MM.1S (cell line): ENCODE measurements around the gene LRRC63.

Experiments used
- DNase-seq: peaks from one replicate; pipeline ENCODE4 v3.0.0-alpha.2; 2015
- H2AFZ ChIP-seq: fragments of 300-600 bp; sonication (generic); 2 replicates; pipeline ENCODE4 v1.6.0; 2016; ENCODE audit warnings: antibody characterized with exemption, low read length
- H3F3A ChIP-seq: fragments of 300-600 bp; sonication (generic); 2 replicates; pipeline ENCODE4 v1.6.1; 2016; ENCODE audit warnings: mild to moderate bottlenecking, antibody characterized with exemption, low read length, moderate library complexity, mixed read lengths; ENCODE audit not compliant: insufficient read depth
- H3K27ac ChIP-seq: fragments of 300-600 bp; sonication (generic); 2 replicates; pipeline ENCODE4 v1.5.1; 2016; ENCODE audit warnings: mild to moderate bottlenecking, low read length
- H3K27me3 ChIP-seq: fragments of 300-600 bp; sonication (generic); replicated peaks from 2 replicates; pipeline ENCODE4 v1.6.0; 2016; ENCODE audit warnings: low read length; ENCODE audit not compliant: insufficient read depth
- H3K36me3 ChIP-seq: fragments of 300-600 bp; sonication (generic); replicated peaks from 2 replicates; pipeline ENCODE4 v1.6.1; 2016; ENCODE audit warnings: mild to moderate bottlenecking, low read length, mixed read lengths; ENCODE audit not compliant: insufficient read depth
- H3K4me1 ChIP-seq: fragments of 300-600 bp; sonication (generic); 2 replicates; pipeline ENCODE4 v1.6.1; 2016; ENCODE audit warnings: low read length, mixed read lengths
- H3K4me2 ChIP-seq: fragments of 300-600 bp; sonication (generic); 2 replicates; pipeline ENCODE4 v1.6.0; 2016; ENCODE audit warnings: low read depth, low read length
- H3K4me3 ChIP-seq: fragments of 300-600 bp; sonication (generic); 2 replicates; pipeline ENCODE4 v1.5.1; 2016; ENCODE audit warnings: low read length, mixed read lengths
- H3K79me2 ChIP-seq: fragments of 300-600 bp; sonication (generic); 2 replicates; pipeline ENCODE4 v1.6.1; 2016; ENCODE audit warnings: mixed run types, low read length, mixed read lengths
- H3K9ac ChIP-seq: fragments of 300-600 bp; sonication (generic); 2 replicates; pipeline ENCODE4 v1.6.1; 2016; ENCODE audit warnings: low read length, mixed read lengths
- H3K9me2 ChIP-seq: fragments of 300-600 bp; sonication (generic); replicated peaks from 2 replicates; pipeline ENCODE4 v1.6.1; 2016; ENCODE audit warnings: mild to moderate bottlenecking, low read length, mixed read lengths; ENCODE audit not compliant: insufficient read depth
- H3K9me3 ChIP-seq: fragments of 300-600 bp; sonication (generic); replicated peaks from 2 replicates; pipeline ENCODE4 v1.6.1; 2016; ENCODE audit warnings: mild to moderate bottlenecking, low read length, mixed read lengths; ENCODE audit not compliant: insufficient read depth
- H4K20me1 ChIP-seq: fragments of 300-600 bp; sonication (generic); 2 replicates; pipeline ENCODE4 v1.6.1; 2016; ENCODE audit warnings: mild to moderate bottlenecking, low read length, moderate library complexity, mixed read lengths; ENCODE audit not compliant: insufficient read depth
- EZH2 ChIP-seq: fragments of 300-600 bp; sonication (generic); optimal IDR thresholded peaks from 2 replicates; pipeline ENCODE3; 2017; ENCODE audit warnings: low read depth, mild to moderate bottlenecking, antibody characterized with exemption, low read length, mixed read lengths
- EZH2phosphoT487 ChIP-seq: fragments of 300-600 bp; sonication (generic); IDR thresholded peaks from 2 replicates; pipeline ENCODE4 v1.6.1; 2018; ENCODE audit warnings: antibody characterized with exemption, low read length
- TF ChIP-seq, protein P1 (sequence below): fragments of 300-600 bp; sonication (generic); IDR thresholded peaks from 2 replicates; pipeline ENCODE4 v1.5.1; 2016; ENCODE audit warnings: antibody characterized with exemption, low read length, mixed read lengths

LRRC63 gene

DNA sequence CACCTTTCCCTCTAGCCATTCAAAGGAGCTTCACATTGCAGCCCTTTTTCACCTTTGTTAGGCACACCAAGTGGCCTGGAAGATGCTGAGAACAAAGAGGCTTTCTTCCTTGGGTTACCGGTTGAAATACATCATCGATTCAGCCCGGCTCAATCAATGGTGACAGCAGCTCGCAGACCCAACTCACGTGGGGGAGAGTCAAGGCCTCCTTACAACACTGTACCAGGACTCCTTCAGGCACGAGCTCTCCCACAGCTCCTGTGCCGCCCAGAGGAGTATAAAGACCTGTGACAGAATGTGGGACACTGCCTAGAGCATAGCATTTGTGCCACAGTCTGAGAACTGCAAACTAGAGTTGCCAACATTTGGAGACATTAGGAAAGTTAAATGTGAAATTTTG lies 3.9 kb upstream of the LRRC63 start:
- H3K27me3 ChIP-seq, result no peaks in the 10 kb centered on the region
- H3K4me1 ChIP-seq, result peaks cover 12% of the 10 kb centered on the region
- H3K4me2 ChIP-seq, result no peak overlapping the region
- H3K4me3 ChIP-seq, result no peak overlapping the region
- H3F3A ChIP-seq, result peaks cover 10% of the 10 kb centered on the region; the same call in 1 of the 2 replicates
- H3K9me3 ChIP-seq, result no peaks in the 10 kb centered on the region
- no peaks in the 10 kb centered on the region for H3K9me2 ChIP-seq
- TF ChIP-seq EZH2phosphoT487, result no peak
- TF ChIP-seq, protein P1, sequence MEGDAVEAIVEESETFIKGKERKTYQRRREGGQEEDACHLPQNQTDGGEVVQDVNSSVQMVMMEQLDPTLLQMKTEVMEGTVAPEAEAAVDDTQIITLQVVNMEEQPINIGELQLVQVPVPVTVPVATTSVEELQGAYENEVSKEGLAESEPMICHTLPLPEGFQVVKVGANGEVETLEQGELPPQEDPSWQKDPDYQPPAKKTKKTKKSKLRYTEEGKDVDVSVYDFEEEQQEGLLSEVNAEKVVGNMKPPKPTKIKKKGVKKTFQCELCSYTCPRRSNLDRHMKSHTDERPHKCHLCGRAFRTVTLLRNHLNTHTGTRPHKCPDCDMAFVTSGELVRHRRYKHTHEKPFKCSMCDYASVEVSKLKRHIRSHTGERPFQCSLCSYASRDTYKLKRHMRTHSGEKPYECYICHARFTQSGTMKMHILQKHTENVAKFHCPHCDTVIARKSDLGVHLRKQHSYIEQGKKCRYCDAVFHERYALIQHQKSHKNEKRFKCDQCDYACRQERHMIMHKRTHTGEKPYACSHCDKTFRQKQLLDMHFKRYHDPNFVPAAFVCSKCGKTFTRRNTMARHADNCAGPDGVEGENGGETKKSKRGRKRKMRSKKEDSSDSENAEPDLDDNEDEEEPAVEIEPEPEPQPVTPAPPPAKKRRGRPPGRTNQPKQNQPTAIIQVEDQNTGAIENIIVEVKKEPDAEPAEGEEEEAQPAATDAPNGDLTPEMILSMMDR, result no peak
- no peak for TF ChIP-seq EZH2
- DNase-seq, result no peak
- no peaks in the 10 kb centered on the region for H4K20me1 ChIP-seq
- no peak overlapping the region for H3K9ac ChIP-seq
- peaks cover 10% of the 10 kb centered on the region; the same call in 1 of the 2 replicates for H3K79me2 ChIP-seq
- H3K27ac ChIP-seq, result no peak overlapping the region
- H2AFZ ChIP-seq, result no peak overlapping the region
- no peaks in the 10 kb centered on the region for H3K36me3 ChIP-seq

DNA sequence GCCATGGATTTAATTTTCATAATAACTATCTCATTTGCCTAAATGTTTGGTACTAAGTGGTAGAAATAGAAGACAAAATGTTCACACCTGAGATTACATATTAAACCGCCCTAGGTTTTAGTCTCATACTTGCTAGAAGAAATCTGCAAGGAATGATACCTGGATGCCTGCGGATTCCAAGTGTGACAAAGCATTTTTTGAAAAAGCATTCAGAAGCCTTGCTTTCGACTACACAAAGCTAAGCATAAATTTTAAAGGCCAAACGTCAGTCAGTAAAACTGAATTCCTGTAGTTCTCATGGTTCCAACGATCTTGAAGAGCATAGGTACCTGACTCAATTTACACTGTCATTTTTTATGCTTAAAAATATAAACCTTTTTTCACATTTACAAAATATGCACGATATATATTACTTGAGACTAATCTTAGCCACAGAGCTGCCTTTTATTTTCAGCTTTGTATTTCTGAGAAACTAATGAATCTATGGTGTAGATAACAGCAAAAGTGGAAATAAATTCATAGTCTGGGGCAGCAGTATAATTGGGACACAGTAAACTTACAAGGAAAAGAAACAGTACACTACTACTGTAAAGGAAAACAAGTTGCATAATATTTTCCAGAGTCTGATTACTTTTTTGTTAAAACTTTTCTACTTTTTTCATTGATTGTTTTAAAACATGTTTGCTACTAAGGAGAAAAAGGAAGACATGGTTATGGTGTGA lies 1.2 kb upstream of the LRRC63 start:
- no peaks in the 10 kb centered on the region for H3K9me2 ChIP-seq
- TF ChIP-seq, protein P1, result no peak
- TF ChIP-seq EZH2, result no peak
- no peak for TF ChIP-seq EZH2phosphoT487
- H3K4me1 ChIP-seq, result no peaks in the 10 kb centered on the region
- peak overlapping the region; percentile 65 for H3K4me2 ChIP-seq
- peak overlapping the region; percentile 81 for H3K9ac ChIP-seq
- peak overlapping the region; percentile 63; the same call in 1 of the 2 replicates for H3K27ac ChIP-seq
- H3F3A ChIP-seq, result 0 out of 2 replicates have a peak, but pooled peaks cover 6% of the 10 kb centered on the region
- H3K79me2 ChIP-seq, result peaks cover 10% of the 10 kb centered on the region; the same call in 1 of the 2 replicates
- H3K27me3 ChIP-seq, result no peaks in the 10 kb centered on the region
- H4K20me1 ChIP-seq, result no peaks in the 10 kb centered on the region
- no peak overlapping the region for H2AFZ ChIP-seq
- H3K4me3 ChIP-seq, result peak overlapping the region; percentile 74
- H3K36me3 ChIP-seq, result no peaks in the 10 kb centered on the region
- no peak for DNase-seq
- H3K9me3 ChIP-seq, result no peaks in the 10 kb centered on the region

- Histone ChIP-seq H3K9me2 (no peaks in the 10 kb centered on the region), H3K9me3 (no peaks in the 10 kb centered on the region), H3K36me3 (no peaks in the 10 kb centered on the region), H2AFZ (peak overlapping the region; percentile 61), H3K4me3 (peak overlapping the region; percentile 74), H4K20me1 (no peaks in the 10 kb centered on the region), H3F3A (0 out of 2 replicates have a peak, but pooled peaks cover 6% of the 10 kb centered on the region), H3K4me2 (peak overlapping the region; percentile 65), H3K4me1 (no peaks in the 10 kb centered on the region), H3K27ac (peak overlapping the region; percentile 63), H3K27me3 (no peaks in the 10 kb centered on the region), H3K79me2 (peaks cover 10% of the 10 kb centered on the region; the same call in 1 of the 2 replicates), H3K9ac (peak overlapping the region; percentile 81)
- peak; percentile 17 for DNase-seq
- TF ChIP-seq, protein P1, result no peak
- TF ChIP-seq EZH2phosphoT487, result no peak
- TF ChIP-seq EZH2, result no peak
Observed at GRCh38 chr13:46211116-46211482, 629 bp upstream of the LRRC63 start.
